ENCODE results near the gene MYEOV. TPM values are rescaled to one million over a fixed set of nuclear protein-coding genes. Genes with fewer than 3 reads are reported as not detected.

MYEOV gene
- total and polyA plus RNA-seq, 2 of the 8 experiments (the other 6 are each of a cell fraction or from before 2014, with no cell fraction given), result 0.44 to 0.67 TPM

DNA sequence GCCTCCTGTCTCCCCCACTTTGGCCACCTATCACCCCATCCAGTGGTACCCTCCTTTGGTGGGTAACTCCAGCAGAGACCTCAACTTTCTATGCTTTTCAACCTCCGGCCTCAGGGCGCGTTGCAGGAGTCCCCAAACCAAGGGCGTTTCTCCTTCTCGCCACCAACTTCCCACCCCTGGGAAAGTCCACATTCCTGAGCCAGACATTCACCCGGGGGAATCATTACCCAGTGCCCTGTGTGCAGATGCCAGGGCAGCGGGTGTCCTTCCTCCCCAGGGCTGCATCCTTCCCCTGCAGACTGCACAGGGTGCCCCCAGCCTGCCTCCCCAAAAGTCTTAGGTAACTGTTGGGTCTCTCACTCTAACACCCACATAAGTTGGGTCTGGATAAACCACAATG lies 26.4 kb downstream of the MYEOV start:
- ChIA-PET POLR2A (ENCODE audit: partially characterized antibody) (no interaction called here), CTCF (ENCODE audit: partially characterized antibody) (no interaction called here)
- no peak overlapping the region for H2BK20ac ChIP-seq (ENCODE audit: low read length)
- H2AFZ ChIP-seq (ENCODE audit: low read length), result no peak overlapping the region
- no peak overlapping the region for H3K4ac ChIP-seq (replicated peaks; ENCODE audit: insufficient read length, low read depth, low read length)
- H2BK12ac ChIP-seq (ENCODE audit: low read depth, low read length), result no peak overlapping the region
- H3K79me1 ChIP-seq (ENCODE audit: low read depth, low read length), result no peaks in the 10 kb centered on the region
- no peak overlapping the region for H2BK5ac ChIP-seq (ENCODE audit: low read depth, low read length)
- no peak overlapping the region for H2BK15ac ChIP-seq (ENCODE audit: low read length)
- peaks cover 0 to 5% of the 10 kb centered on the region in 2 experiments for H4K20me1 ChIP-seq (replicated peaks in 1 of 2; ENCODE audit: control insufficient read depth in 1 of 2, insufficient read depth in 2 of 2, low read length in 2 of 2)
- no peak overlapping the region for H3K4me2 ChIP-seq (ENCODE audit: insufficient read depth in 1 of 2, low read depth in 2 of 2, low read length in 2 of 2)
- H3K23me2 ChIP-seq (ENCODE audit: low read depth, low read length), result peaks cover 31% of the 10 kb centered on the region; the same call in 1 of the 2 replicates
- no peak overlapping the region for H3K14ac ChIP-seq (ENCODE audit: insufficient read length)
- no peak overlapping the region for H2AK5ac ChIP-seq (ENCODE audit: low read depth, low read length)
- H3K56ac ChIP-seq (replicated peaks; ENCODE audit: insufficient read length, low read depth, low read length), result no peak overlapping the region
- H3K27ac ChIP-seq (ENCODE audit: low read depth, low read length), result no peak overlapping the region
- WGBS, 2 experiments (ENCODE audit: extremely low coverage in 1 of 2, insufficient coverage in 1 of 2, insufficient read length in 1 of 2, insufficient replicate concordance in 2 of 2, low coverage in 1 of 2, low lambda C conversion rate in 2 of 2, missing lambda C conversion rate in 1 of 2), result 84% methylated on average over 7 of the region's 7 CpGs; no CpG with 5 or more reads in 1 of the 2 experiments
- DNase-seq (ENCODE audit: low read depth in 1 of 2, low spot score in 2 of 2) (no peak), FAIRE-seq (no peak)
- no peak overlapping the region for H4K5ac ChIP-seq (ENCODE audit: insufficient read length, low read depth, low read length)
- peaks cover 0 to 5% (median 1%) of the 10 kb centered on the region in 4 experiments; a peak in 2 of 7 replicates for H3K4me1 ChIP-seq (replicated peaks in 1 of 4; ENCODE audit: control insufficient read depth in 3 of 4, insufficient read depth in 4 of 4, low read length in 3 of 4)
- H3K79me2 ChIP-seq (ENCODE audit: control insufficient read depth in 1 of 2, insufficient read depth in 2 of 2, low read length in 2 of 2), result no peaks in the 10 kb centered on the region
- no peak overlapping the region for H4K8ac ChIP-seq (ENCODE audit: extremely low read depth, insufficient read depth, low read length)
- no peak overlapping the region for H3K18ac ChIP-seq (ENCODE audit: extremely low read depth, low read length)
- H3K4me3 ChIP-seq (ENCODE audit: extremely low read depth in 1 of 4, insufficient read depth in 2 of 4, low read depth in 3 of 4, low read length in 4 of 4), result no peak overlapping the region
- H3K9ac ChIP-seq (replicated peaks in 1 of 4; ENCODE audit: extremely low read depth in 1 of 4, low read depth in 3 of 4, low read length in 3 of 4), result no peak overlapping the region
- no peak overlapping the region for H2BK120ac ChIP-seq (replicated peaks; ENCODE audit: low read depth, low read length)
- H3K27me3 ChIP-seq (replicated peaks in 1 of 4; ENCODE audit: control insufficient read depth in 3 of 4, extremely low read depth in 1 of 4, insufficient read depth in 3 of 4, low read length in 3 of 4), result no peaks in the 10 kb centered on the region
- no peak overlapping the region for H4K91ac ChIP-seq (replicated peaks; ENCODE audit: insufficient read length, low read length)
- peaks cover 0 to 3% of the 10 kb centered on the region in 2 experiments; a peak in 2 of 4 replicates for H3K9me3 ChIP-seq (ENCODE audit: insufficient read depth in 2 of 2, low read depth in 1 of 2, low read length in 1 of 2)
- H3K23ac ChIP-seq (ENCODE audit: insufficient read length), result no peak overlapping the region
- no peaks in the 10 kb centered on the region for H3K36me3 ChIP-seq (ENCODE audit: control insufficient read depth in 2 of 4, insufficient read depth in 4 of 4, low read length in 3 of 4)
- TF ChIP-seq CEBPB (IDR thresholded peaks at IDR 0.05; ENCODE audit: low read depth, low read length), result no peak
- no peak for TF ChIP-seq SP1 (IDR thresholded peaks at IDR 0.05; ENCODE audit: low read depth, low read length)
- TF ChIP-seq KDM1A (IDR thresholded peaks at IDR 0.05; ENCODE audit: borderline replicate concordance, low read length), result no peak
- TF ChIP-seq SAP30 (IDR thresholded peaks at IDR 0.05; ENCODE audit: insufficient read depth, insufficient replicate concordance, low read length), result no peak

Data from H1 (cell line).